Uterus (tissue), 4 donors: ENCODE results near the gene CAB39L. TPM values are rescaled to one million over a fixed set of nuclear protein-coding genes. Genes with fewer than 3 reads are reported as not detected.

Source experiments
- DNase-seq, 2 donors: peaks; one replicate each; pipeline ENCODE4 v3.0.0-alpha.2; 2019 to 2020
- H3K27ac ChIP-seq, 2 donors: fragments of 200-600 bp; sonication (generic); 1 replicate in 1 of 2; 2 replicates in 1 of 2; pipeline ENCODE4 v1.5.1; 2016 to 2018
- H3K27me3 ChIP-seq, 2 donors: fragments of 200-600 bp; sonication (generic); one replicate each; pipeline ENCODE4 v1.5.1; 2018 to 2019; ENCODE audit warnings: control low read depth in 1 of 2
- H3K36me3 ChIP-seq, 2 donors: fragments of 200-600 bp; sonication (generic); one replicate each; pipeline ENCODE4 v1.5.1; 2019; ENCODE audit warnings: control low read depth in 1 of 2
- H3K4me1 ChIP-seq, 2 donors: fragments of 200-600 bp; sonication (generic); one replicate each; pipeline ENCODE4 v1.5.1; 2018 to 2019; ENCODE audit warnings: control low read depth in 1 of 2
- H3K4me3 ChIP-seq, 2 donors: fragments of 200-600 bp; sonication (generic); 1 replicate in 1 of 2; 2 replicates in 1 of 2; pipeline ENCODE4 v1.5.1; 2018 to 2019; ENCODE audit warnings: mild to moderate bottlenecking in 1 of 2
- H3K9me3 ChIP-seq, 2 donors: fragments of 200-600 bp; sonication (generic); one replicate each; pipeline ENCODE4 v1.5.1; 2019; ENCODE audit warnings: control low read depth in 1 of 2
- POLR2A ChIP-seq, 2 donors: fragments of 450-650 bp; IDR thresholded peaks; one replicate each; pipeline ENCODE4 v1.6.1; 2016; ENCODE audit warnings: antibody characterized with exemption in 2 of 2, mild to moderate bottlenecking in 1 of 2, moderate library complexity in 1 of 2
- intact Hi-C: fragments of 100-400 bp; cut with DNase I; formaldehyde crosslinking; loops from one replicate; pipeline ENCODE4 v1.15.1; 2023; ENCODE audit warnings: low total_unique reads
- total RNA-seq, 4 donors: library from RNA; depleted of rRNA in 3 of 4; stranded (reverse); fragments of >200 nt in 3 of 4; gene quantifications; one replicate each; pipeline versions ENCODE4 v1.1.0 to v1.2.4, GENCODE V29; 2014 to 2023
- TF ChIP-seq, protein P1 (sequence below), 4 experiments: fragments of 200-600 bp in 2 of 4; fragments of 450-650 bp in 2 of 4; sonication (generic) in 2 of 4; IDR thresholded peaks; one replicate each; pipeline ENCODE4 v1.5.1; 2016 to 2019; ENCODE audit warnings: antibody characterized with exemption in 4 of 4, mild to moderate bottlenecking in 2 of 4, moderate library complexity in 1 of 4
- donor health status: DM: yes; HTN: yes; CAD: no.

The CAB39L gene
- total RNA-seq, 4 donors from 2014 or later, result 12.0 to 24.7 (median 18.5) TPM

DNA sequence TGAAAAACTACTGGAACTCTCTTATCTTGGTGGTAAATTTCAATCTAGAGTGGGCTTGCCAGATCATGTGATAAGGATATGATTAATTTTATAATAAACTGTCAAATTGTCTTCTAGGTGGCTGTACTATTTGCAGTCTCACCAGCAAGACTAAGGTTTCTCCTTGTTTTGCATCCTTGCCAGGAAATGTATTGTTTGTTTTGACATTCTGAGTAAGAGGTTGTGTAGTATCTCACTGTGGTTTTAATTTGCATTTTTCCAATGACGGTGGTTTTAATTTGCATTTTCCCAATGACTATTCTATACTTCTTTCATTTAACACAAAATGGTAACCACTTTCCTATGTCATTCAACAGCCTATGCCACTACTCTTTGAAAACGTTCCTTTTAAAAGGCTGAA, 2.0 kb downstream of the CAB39L start:
- no peak for DNase-seq
- H3K36me3 ChIP-seq, result no peaks in the 10 kb centered on the region
- intact Hi-C loops, result no loop called here
- H3K4me1 ChIP-seq, result no peaks in the 10 kb centered on the region
- H3K27ac ChIP-seq, result no peak overlapping the region
- TF ChIP-seq, protein P1, sequence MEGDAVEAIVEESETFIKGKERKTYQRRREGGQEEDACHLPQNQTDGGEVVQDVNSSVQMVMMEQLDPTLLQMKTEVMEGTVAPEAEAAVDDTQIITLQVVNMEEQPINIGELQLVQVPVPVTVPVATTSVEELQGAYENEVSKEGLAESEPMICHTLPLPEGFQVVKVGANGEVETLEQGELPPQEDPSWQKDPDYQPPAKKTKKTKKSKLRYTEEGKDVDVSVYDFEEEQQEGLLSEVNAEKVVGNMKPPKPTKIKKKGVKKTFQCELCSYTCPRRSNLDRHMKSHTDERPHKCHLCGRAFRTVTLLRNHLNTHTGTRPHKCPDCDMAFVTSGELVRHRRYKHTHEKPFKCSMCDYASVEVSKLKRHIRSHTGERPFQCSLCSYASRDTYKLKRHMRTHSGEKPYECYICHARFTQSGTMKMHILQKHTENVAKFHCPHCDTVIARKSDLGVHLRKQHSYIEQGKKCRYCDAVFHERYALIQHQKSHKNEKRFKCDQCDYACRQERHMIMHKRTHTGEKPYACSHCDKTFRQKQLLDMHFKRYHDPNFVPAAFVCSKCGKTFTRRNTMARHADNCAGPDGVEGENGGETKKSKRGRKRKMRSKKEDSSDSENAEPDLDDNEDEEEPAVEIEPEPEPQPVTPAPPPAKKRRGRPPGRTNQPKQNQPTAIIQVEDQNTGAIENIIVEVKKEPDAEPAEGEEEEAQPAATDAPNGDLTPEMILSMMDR (IDR thresholded peaks at IDR 0.05), result no peak
- no peak for TF ChIP-seq POLR2A (IDR thresholded peaks at IDR 0.05)
- H3K4me3 ChIP-seq, result no peak overlapping the region
- H3K27me3 ChIP-seq, result no peaks in the 10 kb centered on the region
- H3K9me3 ChIP-seq, result no peaks in the 10 kb centered on the region

DNA sequence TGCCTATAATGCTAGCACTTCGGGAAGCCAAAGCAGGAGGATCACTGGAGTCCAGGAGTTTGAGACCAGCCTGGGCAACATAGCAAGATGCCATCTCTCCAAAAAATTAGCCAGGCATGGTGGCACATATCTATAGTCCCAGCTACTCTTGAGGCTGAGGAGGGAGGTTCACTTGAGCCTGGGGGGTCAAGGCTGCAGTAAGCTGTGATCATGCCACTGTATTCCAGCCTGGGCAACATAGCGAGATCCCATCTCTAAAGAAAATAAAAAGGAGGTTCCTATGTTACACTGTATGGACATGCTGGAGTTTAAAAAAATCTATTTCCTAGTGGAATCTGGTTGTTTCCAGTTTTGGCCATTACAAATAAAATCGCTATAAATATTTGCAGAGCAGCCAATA, 2.6 kb downstream of the CAB39L start:
- Histone ChIP-seq H3K4me3 (no peak overlapping the region), H3K27me3 (no peaks in the 10 kb centered on the region), H3K9me3 (no peaks in the 10 kb centered on the region), H3K27ac (no peak overlapping the region), H3K4me1 (no peaks in the 10 kb centered on the region), H3K36me3 (no peaks in the 10 kb centered on the region)
- DNase-seq, result no peak
- intact Hi-C loops, result no loop called here
- TF ChIP-seq, protein P1 (IDR thresholded peaks at IDR 0.05), result no peak

DNA sequence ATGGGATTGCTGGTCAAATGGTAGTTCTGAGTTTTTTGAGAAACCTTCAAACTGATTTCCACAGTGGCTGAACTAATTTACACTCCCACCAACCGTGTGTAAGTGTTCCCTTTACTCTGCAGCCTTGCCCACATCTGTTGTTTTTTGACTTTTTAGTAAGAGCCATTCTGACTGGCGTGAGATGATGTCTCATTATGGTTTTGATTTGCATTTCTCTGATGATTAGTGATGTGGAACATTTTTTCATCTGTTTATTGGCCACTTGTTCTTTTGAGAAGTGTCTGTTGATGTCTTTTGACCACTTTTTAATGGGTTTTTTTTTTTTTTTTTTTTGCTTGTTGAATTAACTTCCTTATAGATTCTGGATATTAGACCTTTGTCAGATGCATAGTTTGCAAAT, 4.3 kb downstream of the CAB39L start:
- TF ChIP-seq POLR2A (IDR thresholded peaks at IDR 0.05), result no peak
- TF ChIP-seq, protein P1 (IDR thresholded peaks at IDR 0.05), result no peak
- Histone ChIP-seq H3K4me1 (no peaks in the 10 kb centered on the region), H3K27ac (no peak overlapping the region), H3K36me3 (no peaks in the 10 kb centered on the region), H3K4me3 (no peak overlapping the region), H3K27me3 (no peaks in the 10 kb centered on the region), H3K9me3 (no peaks in the 10 kb centered on the region)
- intact Hi-C loops, result loop anchor here (10.0 kb wide), 1 partner anchor 135 kb away; no protein-coding TSS in a partner anchor
- no peak for DNase-seq

DNA sequence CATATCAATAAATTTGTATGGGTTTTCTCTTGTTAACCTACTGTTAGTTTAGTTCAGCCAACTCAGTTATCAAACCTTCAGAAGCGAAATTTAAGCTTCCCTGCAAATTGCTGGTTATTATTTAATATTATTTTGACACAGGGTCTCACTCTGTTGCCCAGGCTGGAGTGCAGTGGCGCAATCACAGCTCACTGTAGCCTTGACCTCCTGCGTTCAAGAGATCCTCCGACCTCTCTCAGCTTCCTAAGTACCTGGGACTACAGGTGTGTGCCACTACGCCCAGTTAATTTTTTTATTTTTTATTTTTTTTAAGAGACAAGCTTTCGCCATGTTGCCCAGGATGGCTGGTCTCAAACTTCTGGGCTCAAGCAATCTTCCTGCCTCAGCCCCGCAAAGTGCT, 6.2 kb downstream of the CAB39L start:
- intact Hi-C loops, result loop anchor here (10.0 kb wide), 1 partner anchor 133 kb away; no protein-coding TSS in a partner anchor
- no peak for DNase-seq
- H3K4me1 ChIP-seq, result no peaks in the 10 kb centered on the region
- no peaks in the 10 kb centered on the region for H3K9me3 ChIP-seq
- peak overlapping the region in 1 of 2 donors; percentile 14 for H3K27ac ChIP-seq
- TF ChIP-seq, protein P1 (IDR thresholded peaks at IDR 0.05), result no peak
- no peak for TF ChIP-seq POLR2A (IDR thresholded peaks at IDR 0.05)
- no peaks in the 10 kb centered on the region for H3K36me3 ChIP-seq
- H3K27me3 ChIP-seq, result no peaks in the 10 kb centered on the region
- no peak overlapping the region for H3K4me3 ChIP-seq

DNA sequence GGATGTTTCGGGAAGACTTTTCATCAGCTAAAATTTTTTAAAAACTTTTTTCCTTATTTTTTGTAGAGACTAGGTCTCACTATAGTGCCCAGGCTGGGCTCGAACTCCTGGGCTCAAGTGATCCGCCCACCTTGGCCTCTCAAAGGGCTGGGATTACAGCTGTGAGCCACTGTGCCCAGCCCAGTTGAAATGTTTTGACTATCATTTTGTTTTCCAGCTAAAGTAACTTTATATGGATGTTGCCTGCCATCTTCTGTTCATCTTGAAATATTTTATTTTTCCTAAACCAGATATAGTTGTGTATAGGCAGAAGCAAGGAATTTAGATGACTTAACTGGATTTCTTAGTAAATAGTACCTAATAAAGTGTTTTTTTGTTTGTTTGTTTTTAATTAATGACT, 7.0 kb downstream of the CAB39L start:
- Histone ChIP-seq H3K27ac (peak overlapping the region in 1 of 2 donors; percentile 61), H3K36me3 (no peaks in the 10 kb centered on the region), H3K27me3 (no peaks in the 10 kb centered on the region), H3K4me3 (no peak overlapping the region), H3K9me3 (no peaks in the 10 kb centered on the region), H3K4me1 (no peaks in the 10 kb centered on the region)
- intact Hi-C loops, result loop anchor here (10.0 kb wide), 1 partner anchor 132 kb away; no protein-coding TSS in a partner anchor
- TF ChIP-seq POLR2A (IDR thresholded peaks at IDR 0.05), result no peak
- TF ChIP-seq, protein P1 (IDR thresholded peaks at IDR 0.05), result peak; percentile 32 to 62 (median 56)
- DNase-seq, result peak; percentile 43 to 48
